Left ventricle myocardium inferior (tissue), 1 donor: ENCODE measurements around the gene LBX1. TPM values are rescaled to one million over a fixed set of nuclear protein-coding genes. Genes with fewer than 3 reads are reported as not detected.

Source experiments
- DNase-seq: peaks from one replicate; pipeline ENCODE4 v3.0.0-alpha.2; 2020
- H3K27ac ChIP-seq: fragments of 200-600 bp; replicated peaks from 2 replicates; pipeline ENCODE4 v1.8.0; 2021
- H3K27me3 ChIP-seq: fragments of 200-600 bp; 2 replicates; pipeline ENCODE4 v1.8.0; 2021; ENCODE audit warnings: low read depth
- H3K36me3 ChIP-seq: fragments of 200-600 bp; 2 replicates; pipeline ENCODE4 v1.8.0; 2021
- H3K4me1 ChIP-seq: fragments of 200-600 bp; 2 replicates; pipeline ENCODE4 v1.8.0; 2021
- H3K4me3 ChIP-seq: fragments of 200-600 bp; 2 replicates; pipeline ENCODE4 v1.8.0; 2021; ENCODE audit warnings: mild to moderate bottlenecking, moderate library complexity
- H3K9me3 ChIP-seq: fragments of 200-600 bp; replicated peaks from 2 replicates; pipeline ENCODE4 v1.8.0; 2021
- intact Hi-C: fragments of 100-400 bp; cut with micrococcal nuclease; formaldehyde crosslinking; loops from one replicate; pipeline ENCODE4 v1.11.0; 2022
- total RNA-seq: library from RNA; stranded (reverse); fragmentation: NEBNext Ultra II Directional; extraction: Animal tissue kit (Norgen Biotek cat#: 25700); gene quantifications from one replicate; pipeline ENCODE4 v1.2.1, GENCODE V29; 2021
- TF ChIP-seq, protein P1 (sequence below): fragments of 200-600 bp; IDR thresholded peaks from 2 replicates; pipeline ENCODE4 v1.8.0; 2021; ENCODE audit warnings: antibody characterized with exemption, mild to moderate bottlenecking, borderline replicate concordance
- donor health status: DM: no; HTN: yes; CAD: no; lungs with severe emphysema.

LBX1 gene
- total RNA-seq, 1 donor from 2014 or later = not detected

DNA sequence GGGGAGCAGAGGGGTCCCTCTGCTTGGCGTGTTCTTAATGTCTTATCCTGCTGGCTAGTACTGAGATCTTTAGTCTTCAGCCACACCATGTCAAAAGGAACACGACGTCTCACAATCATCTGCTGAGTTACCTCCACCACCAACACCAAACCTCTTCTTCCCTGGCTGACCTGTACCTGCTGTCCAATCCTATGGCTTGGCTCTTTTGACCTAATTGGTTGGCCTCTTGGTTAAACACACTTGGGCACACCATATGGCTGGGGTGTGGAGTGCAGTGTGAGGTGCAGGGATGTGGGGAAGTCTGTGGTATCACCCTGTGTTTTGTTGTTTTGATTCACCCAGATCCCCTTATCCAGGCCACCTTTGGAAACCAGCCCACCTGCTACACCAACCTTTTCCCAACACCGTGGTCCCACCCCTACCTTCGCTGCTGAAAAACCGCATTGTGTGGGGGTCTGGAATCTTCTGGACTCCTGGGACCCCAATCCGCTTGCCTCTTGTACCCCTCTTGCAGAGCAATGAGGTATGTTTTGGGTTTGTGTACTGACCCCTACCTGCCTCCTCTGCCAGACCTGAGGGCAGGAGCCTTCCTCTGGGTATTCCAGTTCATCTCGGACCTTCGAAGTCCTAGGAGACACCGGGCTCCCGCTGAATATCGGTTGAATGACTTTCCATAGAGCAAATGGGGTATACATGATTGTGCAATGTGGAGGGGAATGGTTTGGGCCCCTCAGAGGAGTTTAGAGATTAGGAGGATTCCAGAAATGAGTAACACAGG is 2.8 kb upstream of the LBX1 start:
- Histone ChIP-seq H3K4me3 (no peak overlapping the region), H3K27me3 (peaks cover 100% of the 10 kb centered on the region), H3K36me3 (no peaks in the 10 kb centered on the region), H3K9me3 (no peaks in the 10 kb centered on the region), H3K4me1 (peaks cover 47% of the 10 kb centered on the region), H3K27ac (no peak overlapping the region)
- intact Hi-C loops = no loop called here
- TF ChIP-seq, protein P1, sequence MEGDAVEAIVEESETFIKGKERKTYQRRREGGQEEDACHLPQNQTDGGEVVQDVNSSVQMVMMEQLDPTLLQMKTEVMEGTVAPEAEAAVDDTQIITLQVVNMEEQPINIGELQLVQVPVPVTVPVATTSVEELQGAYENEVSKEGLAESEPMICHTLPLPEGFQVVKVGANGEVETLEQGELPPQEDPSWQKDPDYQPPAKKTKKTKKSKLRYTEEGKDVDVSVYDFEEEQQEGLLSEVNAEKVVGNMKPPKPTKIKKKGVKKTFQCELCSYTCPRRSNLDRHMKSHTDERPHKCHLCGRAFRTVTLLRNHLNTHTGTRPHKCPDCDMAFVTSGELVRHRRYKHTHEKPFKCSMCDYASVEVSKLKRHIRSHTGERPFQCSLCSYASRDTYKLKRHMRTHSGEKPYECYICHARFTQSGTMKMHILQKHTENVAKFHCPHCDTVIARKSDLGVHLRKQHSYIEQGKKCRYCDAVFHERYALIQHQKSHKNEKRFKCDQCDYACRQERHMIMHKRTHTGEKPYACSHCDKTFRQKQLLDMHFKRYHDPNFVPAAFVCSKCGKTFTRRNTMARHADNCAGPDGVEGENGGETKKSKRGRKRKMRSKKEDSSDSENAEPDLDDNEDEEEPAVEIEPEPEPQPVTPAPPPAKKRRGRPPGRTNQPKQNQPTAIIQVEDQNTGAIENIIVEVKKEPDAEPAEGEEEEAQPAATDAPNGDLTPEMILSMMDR = no peak
- no peak for DNase-seq

DNA sequence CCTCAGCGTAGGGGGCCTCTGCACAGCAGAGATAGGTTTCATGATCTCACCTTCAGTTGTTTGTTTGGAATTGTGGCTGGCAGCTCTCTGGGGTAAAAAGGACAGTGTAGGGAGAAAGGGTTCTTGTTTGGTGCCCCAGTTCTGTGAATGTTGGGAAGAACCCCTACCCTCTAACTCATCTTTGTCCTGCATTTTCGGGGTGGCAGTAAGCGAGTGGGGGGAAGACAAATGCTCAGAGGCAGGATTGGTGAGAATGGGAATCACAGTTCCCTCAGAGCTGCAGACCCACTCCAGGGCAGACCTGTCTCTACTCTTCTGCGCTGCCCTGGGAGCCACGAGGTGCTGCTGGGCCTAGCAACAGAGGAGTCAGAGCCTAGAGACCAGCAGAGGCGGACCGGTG is 1.8 kb upstream of the LBX1 start:
- DNase-seq = no peak

DNA sequence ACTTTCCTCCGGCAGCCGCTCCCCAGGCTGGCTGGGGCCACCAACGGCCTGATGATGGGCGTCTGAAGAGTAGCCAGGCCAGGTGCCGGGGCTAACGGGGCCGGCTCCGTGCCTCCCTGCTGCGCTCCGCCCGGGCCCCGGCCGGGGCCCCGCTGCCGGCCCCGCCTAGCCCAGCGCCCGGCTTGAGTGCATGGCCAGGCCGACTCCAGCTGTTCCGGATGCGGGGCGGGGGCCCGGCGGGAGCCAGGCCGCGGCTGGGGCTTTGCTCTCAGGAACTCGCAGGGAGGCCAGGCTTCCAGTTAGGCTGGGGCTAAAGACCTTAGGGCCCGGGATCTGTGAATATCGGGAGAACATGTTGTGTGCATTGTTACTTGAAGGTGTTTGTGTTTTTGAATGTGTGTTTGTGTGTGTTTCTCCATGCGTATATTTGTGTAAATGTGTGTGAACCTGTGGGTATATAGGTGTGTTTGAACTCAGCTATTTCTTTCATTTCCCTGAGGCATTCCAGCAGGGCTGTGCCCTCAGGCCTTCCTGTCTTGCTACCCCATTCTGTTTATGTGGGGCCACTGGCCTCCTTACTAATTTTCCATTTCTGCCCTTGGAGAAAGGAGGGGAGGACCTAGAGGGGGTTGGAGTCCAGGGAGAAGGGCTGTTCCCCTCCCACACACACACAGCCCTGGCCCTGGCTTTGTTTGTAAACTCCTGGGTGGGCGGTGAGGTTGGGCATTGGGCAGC is 1.1 kb upstream of the LBX1 start:
- DNase-seq = no peak
- Histone ChIP-seq H3K4me1 (peaks cover 52% of the 10 kb centered on the region), H3K36me3 (no peaks in the 10 kb centered on the region), H3K9me3 (no peaks in the 10 kb centered on the region), H3K27ac (no peak overlapping the region), H3K27me3 (peaks cover 100% of the 10 kb centered on the region), H3K4me3 (peak overlapping the region; percentile 51)
- intact Hi-C loops = no loop called here
- TF ChIP-seq, protein P1 = no peak

More for the DNA sequence above, 1.8 kb upstream of the LBX1 start:
- H3K4me3 ChIP-seq = no peak overlapping the region
- no peaks in the 10 kb centered on the region for H3K9me3 ChIP-seq
- H3K27me3 ChIP-seq = peaks cover 100% of the 10 kb centered on the region
- H3K27ac ChIP-seq = no peak overlapping the region
- TF ChIP-seq, protein P1 = no peak
- no peaks in the 10 kb centered on the region for H3K36me3 ChIP-seq
- intact Hi-C loops = no loop called here
- H3K4me1 ChIP-seq = peaks cover 47% of the 10 kb centered on the region

DNA sequence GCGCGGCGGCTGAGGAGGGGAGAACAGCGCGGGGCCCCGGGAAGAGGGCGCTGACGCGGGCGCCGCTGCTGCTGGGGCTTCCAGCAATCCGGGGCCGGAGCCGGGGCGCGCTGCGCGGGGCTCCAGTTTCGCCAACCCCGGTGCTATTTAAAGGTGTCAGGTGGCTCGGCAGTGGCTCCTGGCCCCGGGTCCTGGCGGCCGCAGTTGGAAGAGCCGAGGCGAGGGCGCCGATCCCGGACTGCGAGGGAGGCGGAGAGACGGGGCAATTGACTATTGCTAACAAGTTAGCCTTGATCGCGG is 347 bp downstream of the LBX1 start:
- Histone ChIP-seq H3K27me3 (peaks cover 100% of the 10 kb centered on the region), H3K36me3 (no peaks in the 10 kb centered on the region), H3K9me3 (no peaks in the 10 kb centered on the region), H3K27ac (no peak overlapping the region), H3K4me3 (peak overlapping the region; percentile 51), H3K4me1 (peaks cover 65% of the 10 kb centered on the region)
- TF ChIP-seq, protein P1 = no peak
- no peak for DNase-seq
- intact Hi-C loops = no loop called here

DNA sequence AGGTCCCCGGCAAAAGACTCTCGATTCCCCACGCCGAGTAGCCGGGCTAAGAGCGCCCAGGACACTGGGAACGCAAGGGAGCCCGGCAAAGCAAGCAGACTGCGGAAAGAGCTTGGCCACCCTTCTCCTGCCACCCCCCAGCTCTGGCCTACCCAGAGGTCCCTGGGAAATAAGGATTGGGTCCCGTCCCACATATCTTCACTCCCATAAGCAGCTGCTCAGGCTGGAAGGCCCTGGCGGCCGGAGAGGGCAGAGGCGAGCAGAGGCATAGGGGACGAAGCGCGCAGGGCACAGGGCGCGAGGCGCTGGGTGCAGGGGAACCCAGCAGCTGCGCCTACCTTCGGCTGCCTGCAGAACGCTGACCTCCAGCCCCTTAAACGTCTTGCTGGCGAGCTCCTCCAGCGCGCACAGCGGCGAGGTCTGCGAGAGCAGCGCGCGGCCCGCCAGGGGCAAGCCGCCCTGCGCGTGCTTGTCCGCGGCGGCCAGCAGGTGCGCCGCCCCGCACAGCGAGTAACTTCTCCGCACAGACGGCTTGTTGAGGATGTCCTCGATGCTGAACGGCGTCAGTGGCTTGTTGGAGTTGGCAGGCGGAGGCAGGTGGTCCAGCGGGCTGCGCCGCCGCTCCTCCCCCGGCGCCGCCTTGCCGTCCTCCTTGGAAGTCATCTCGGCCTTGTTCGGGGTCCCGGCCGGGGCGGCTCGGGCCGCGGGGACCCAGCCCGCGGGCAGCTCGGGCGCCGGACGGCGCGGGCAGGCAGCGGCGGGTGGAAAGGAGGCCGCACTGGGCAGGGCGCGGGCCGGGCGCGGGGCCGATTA is 904 bp downstream of the LBX1 start:
- no peaks in the 10 kb centered on the region for H3K9me3 ChIP-seq
- no peaks in the 10 kb centered on the region for H3K36me3 ChIP-seq
- DNase-seq = no peak
- no peak overlapping the region for H3K27ac ChIP-seq
- H3K4me1 ChIP-seq = peaks cover 70% of the 10 kb centered on the region
- peak overlapping the region; percentile 51 for H3K4me3 ChIP-seq
- H3K27me3 ChIP-seq = peaks cover 100% of the 10 kb centered on the region
- TF ChIP-seq, protein P1 = no peak
- intact Hi-C loops = no loop called here
